LNCaP clone FGC (cell line): ENCODE measurements around the gene APBA3.

ENCODE experiments used
- DNase-seq: peaks from one replicate; pipeline ENCODE4 v3.0.0-alpha.2; 2011; ENCODE audit warnings: low read depth
- H3K4me3 ChIP-seq: 2 replicates; pipeline ENCODE4 v1.5.1; 2011; ENCODE audit warnings: mild to moderate bottlenecking, low read depth, low read length, control low read depth
- CTCF ChIP-seq: IDR thresholded peaks from 2 replicates; pipeline ENCODE4 v1.5.1; 2012; ENCODE audit warnings: mild to moderate bottlenecking; ENCODE audit not compliant: control insufficient read depth, insufficient read depth; ENCODE audit errors: extremely low read depth

The APBA3 gene

GRCh38 chr19:3761382-3762129 lies at the start of gene APBA3:
Gene APBA3 (minus strand): TSS chr19:3761692. CDS start chr19:3760264, 1,428 bp downstream.
- peak; percentile 39 for DNase-seq
- peak within 1 kb of the TSS; percentile 78 for H3K4me3 ChIP-seq
- TF ChIP-seq CTCF = peak; percentile 94

- no peak for DNase-seq
- no peak for TF ChIP-seq CTCF
- H3K4me3 ChIP-seq = no peak overlapping the region
Measured at GRCh38 chr19:3810708-3811355, 49.3 kb upstream of the APBA3 start.

GRCh38 chr19:3809881-3810707 lies 48.6 kb upstream of the APBA3 start:
- no peak for TF ChIP-seq CTCF
- no peak for DNase-seq
- H3K4me3 ChIP-seq = no peak overlapping the region

- peak; percentile 7 for DNase-seq
- no peak overlapping the region for H3K4me3 ChIP-seq
- no peak for TF ChIP-seq CTCF
Measured at GRCh38 chr19:3808420-3809143, 47.1 kb upstream of the APBA3 start.

- H3K4me3 ChIP-seq = no peak overlapping the region
- DNase-seq = no peak
- no peak for TF ChIP-seq CTCF
Measured at GRCh38 chr19:3807574-3808354, 46.3 kb upstream of the APBA3 start.

- TF ChIP-seq CTCF = no peak
- no peak overlapping the region for H3K4me3 ChIP-seq
- no peak for DNase-seq
Measured at GRCh38 chr19:3807131-3807480, 45.6 kb upstream of the APBA3 start.
